Right lobe of liver (tissue), 4 donors: Measurements from ENCODE around the gene BANP.

Experiments
- CTCF ChIP-seq, 4 donors: fragments of 200-600 bp in 3 of 4; fragments of 450-650 bp in 1 of 4; IDR thresholded peaks; one replicate each; pipeline versions ENCODE4 v1.5.1 to v1.8.0; 2016 to 2022; ENCODE audit warnings: antibody characterized with exemption in 4 of 4, mild to moderate bottlenecking in 2 of 4
- POLR2A ChIP-seq: fragments of 450-650 bp; IDR thresholded peaks from one replicate; pipeline ENCODE4 v1.6.1; 2017; ENCODE audit warnings: antibody characterized with exemption, mild to moderate bottlenecking
- donor health status: DM: no; HTN: no; CAD: no.
- donor health status: DM: no; HTN: no; CAD: no.
- donor health status: DM: no; HTN: yes; CAD: no.

DNA sequence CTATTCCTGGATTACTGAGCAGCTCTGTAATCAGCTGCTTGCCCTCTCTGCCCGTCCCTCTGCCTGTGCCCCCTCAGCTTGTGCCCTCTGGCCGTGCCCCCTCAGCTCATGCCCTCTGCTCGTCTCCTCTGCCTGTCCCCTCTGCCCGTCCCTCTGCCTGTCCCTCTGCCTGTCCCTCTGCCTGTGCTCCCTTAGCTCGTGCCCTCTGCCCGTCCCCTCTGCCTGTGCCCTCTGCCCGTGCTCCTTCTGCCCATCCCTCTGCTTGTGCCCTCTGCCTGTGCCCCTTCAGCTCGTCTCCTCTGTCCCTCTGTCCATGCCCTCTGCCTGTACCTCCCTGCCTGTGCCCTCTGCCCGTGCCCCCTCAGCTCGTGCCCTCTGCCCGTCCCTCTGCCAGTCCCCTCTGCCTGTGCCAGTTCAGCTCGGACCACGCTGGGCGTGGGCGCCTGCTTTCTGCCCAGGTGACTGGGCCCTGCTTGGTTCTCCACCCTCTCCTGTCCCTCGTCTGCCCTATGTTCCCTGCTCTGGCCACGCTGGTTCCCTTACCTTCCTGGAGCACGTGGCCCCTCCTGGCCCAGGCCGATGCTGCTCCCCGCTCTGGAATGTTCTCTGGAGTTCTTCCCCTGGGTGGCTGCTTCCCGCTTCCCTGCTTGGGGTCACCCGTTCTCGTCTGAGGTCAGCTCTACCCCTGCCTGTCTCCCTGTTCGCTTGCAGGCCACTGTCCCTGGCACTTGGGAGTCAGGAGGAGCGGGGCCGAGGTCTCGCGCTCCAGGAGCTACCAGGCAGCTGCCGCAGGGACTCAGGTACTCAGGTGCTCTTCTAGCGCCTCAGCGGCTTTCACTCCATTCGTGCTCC lies 63.9 kb downstream of the BANP start:
- no peak for TF ChIP-seq POLR2A
- TF ChIP-seq CTCF (IDR thresholded peaks at IDR 0.05): no peak
